Stimulated activated CD4-positive, alpha-beta T cell treated with anti-CD3 and anti-CD28 coated beads, Interleukin-1b, Interleukin-23, amount 100 ng/mL, for 48 hours (primary cell): ENCODE results near the gene AQP3.
"Not testable (repeated sequence)": the region's sequence is repeated elsewhere in the genome, so short reads cannot be mapped to it uniquely, and the experiment has no call there.

Experiments used
- DNase-seq: peaks from one replicate; pipeline ENCODE4 v3.0.0-alpha.2; 2020

The AQP3 gene

GRCh38 chr9:33464045-33464636, 16.7 kb upstream of the AQP3 start:
- DNase-seq = no peak

GRCh38 chr9:33463151-33463550, 15.8 kb upstream of the AQP3 start:
- DNase-seq = no peak

- no peak for DNase-seq
Observed at GRCh38 chr9:33461492-33461891, 14.1 kb upstream of the AQP3 start.

- DNase-seq = no peak
Observed at GRCh38 chr9:33460854-33461253, 13.5 kb upstream of the AQP3 start.

GRCh38 chr9:33459115-33459514, 11.7 kb upstream of the AQP3 start:
- DNase-seq = no peak

- DNase-seq = peak; percentile 72
Observed at GRCh38 chr9:33458444-33458843, 11.1 kb upstream of the AQP3 start.

GRCh38 chr9:33455945-33456344, 8.6 kb upstream of the AQP3 start:
- no peak for DNase-seq

- DNase-seq = not testable (repeated sequence)
Observed at GRCh38 chr9:33455456-33455855, 8.1 kb upstream of the AQP3 start.

GRCh38 chr9:33454661-33455026, 7.3 kb upstream of the AQP3 start:
- not testable (repeated sequence) for DNase-seq

- no peak for DNase-seq
Observed at GRCh38 chr9:33453999-33454660, 6.7 kb upstream of the AQP3 start.

GRCh38 chr9:33453286-33453860, 6.0 kb upstream of the AQP3 start:
- DNase-seq = no peak

GRCh38 chr9:33452828-33453271, 5.5 kb upstream of the AQP3 start:
- DNase-seq = peak; percentile 63

- DNase-seq = no peak
Observed at GRCh38 chr9:33450621-33451146, 3.3 kb upstream of the AQP3 start.

GRCh38 chr9:33449715-33450114, 2.3 kb upstream of the AQP3 start:
- DNase-seq = no peak

GRCh38 chr9:33447799-33448553, 583 bp upstream of the AQP3 start:
- peak; percentile 22 for DNase-seq

GRCh38 chr9:33446240-33446945, 1.0 kb downstream of the AQP3 start:
- DNase-seq = peak; percentile 74

GRCh38 chr9:33445389-33446239, 1.8 kb downstream of the AQP3 start:
- DNase-seq = no peak

GRCh38 chr9:33443464-33444154, 3.8 kb downstream of the AQP3 start:
- DNase-seq = no peak

GRCh38 chr9:33443047-33443446, 4.3 kb downstream of the AQP3 start:
- no peak for DNase-seq

- no peak for DNase-seq
Observed at GRCh38 chr9:33442125-33442524, 5.3 kb downstream of the AQP3 start.

- DNase-seq = no peak
Observed at GRCh38 chr9:33440609-33441008, 6.8 kb downstream of the AQP3 start.
